ENCODE measurements around the gene PSMD5. TPM values are rescaled to one million over a fixed set of nuclear protein-coding genes. Genes with fewer than 3 reads are reported as not detected.
A peak's percentile ranks its signal among the peaks of the same experiment; 100 is the strongest.

PSMD5 gene
- total RNA-seq, 1 donor: 10.2 TPM

DNA sequence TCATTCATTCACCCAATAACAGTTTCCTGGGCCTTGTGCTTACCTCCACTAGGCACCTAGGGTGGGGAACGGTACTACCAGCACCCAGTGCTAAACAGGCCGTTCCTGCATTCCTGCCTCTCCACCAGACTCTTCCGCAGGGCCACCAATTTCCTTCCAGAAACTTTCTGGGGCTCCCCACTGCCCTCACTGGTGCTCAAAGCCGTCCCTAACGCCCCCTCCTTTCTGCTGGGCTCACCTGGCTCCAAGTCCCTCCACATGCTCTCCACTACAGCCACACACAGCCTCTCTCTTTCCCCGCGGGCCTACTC is 32.9 kb upstream of the PSMD5 start:
- DNase-seq (ENCODE audit: low read depth in 2 of 3, low spot score in 2 of 3): no peak

DNA sequence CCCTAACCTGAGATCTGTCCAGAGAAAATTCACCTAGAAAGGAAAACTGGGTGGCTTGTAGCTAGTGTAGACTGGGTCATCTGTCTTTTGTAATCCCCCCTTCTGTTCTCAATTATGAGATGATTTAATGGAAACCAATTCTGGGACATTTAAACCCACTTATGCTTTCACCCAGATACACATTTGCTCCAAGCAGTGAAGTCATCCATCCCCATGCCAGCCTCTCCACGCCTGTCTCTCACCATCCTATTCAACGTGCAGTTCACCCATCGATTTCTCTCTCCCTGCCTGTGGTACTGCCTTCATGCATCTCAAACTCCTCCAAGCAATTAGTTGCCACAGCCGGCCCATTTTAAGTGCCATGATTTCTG is 32.5 kb upstream of the PSMD5 start:
- no peak for DNase-seq (ENCODE audit: low read depth in 2 of 3, low spot score in 2 of 3)

DNA sequence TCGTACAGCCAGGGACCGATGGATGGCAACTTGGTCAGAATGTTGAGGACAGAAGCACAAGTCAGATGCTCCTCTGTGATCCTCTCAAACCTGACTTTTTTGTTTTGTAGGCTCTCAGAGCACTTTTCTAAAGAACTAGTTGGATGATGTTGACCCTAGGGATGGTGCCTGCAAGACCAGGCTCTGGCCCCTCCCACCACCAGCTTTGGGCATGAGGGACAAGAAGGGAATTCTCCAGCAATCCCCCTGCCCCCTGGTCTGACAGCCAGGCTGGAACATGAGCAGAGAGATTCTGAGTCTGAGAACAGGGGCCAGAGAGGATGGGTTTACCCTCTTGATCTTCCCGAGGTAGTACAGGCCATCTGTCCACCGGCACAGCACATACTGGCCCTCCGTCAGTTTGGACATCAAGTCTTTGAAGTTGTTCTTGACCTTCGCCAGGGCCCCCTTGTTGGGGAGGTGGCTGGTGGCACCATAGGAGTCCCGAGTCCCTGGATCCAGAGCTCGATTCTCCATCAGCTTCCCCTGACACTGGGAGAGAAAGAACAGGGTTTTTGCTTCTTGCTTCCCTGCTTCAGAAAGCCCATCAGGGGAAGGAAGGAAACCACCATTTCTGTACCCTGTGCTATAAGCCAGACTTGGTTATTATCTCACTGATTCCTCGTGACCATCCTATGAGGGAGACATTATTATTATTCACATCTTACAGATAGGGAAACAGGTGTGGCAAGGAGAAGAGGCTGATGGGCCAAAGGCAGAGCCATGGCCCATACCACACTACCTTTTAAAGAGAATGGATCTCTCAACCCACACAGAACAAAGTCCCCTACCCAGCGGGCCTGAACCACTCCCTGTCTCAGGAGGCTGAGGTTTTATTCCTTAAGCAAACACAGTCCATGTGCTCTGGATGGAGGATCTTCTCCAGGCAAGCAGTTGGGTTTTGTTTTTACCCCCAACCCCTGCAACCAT is 31.8 kb upstream of the PSMD5 start:
- no peak for DNase-seq (ENCODE audit: low read depth in 2 of 3, low spot score in 2 of 3)

DNA sequence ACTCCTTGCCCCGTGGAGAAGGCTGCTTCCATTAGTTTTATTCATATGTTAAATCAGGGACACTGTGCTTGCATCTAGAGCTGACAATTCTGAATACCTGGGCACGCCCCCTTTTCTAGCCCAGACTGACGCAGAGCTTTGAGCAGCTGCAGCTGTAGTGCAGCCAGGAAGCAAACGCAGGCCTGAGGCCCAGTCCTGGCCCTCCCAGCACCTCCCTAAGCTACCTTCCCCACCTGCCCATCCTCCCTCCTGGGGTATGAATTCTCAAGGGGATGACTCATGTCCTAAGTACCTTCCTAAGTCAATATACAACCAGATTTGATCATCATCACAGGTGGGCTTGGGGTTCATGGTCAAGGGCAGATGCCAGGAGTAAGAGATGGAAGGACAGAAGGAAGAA is 30.8 kb upstream of the PSMD5 start:
- DNase-seq (ENCODE audit: low read depth in 2 of 3, low spot score in 2 of 3): no peak

DNA sequence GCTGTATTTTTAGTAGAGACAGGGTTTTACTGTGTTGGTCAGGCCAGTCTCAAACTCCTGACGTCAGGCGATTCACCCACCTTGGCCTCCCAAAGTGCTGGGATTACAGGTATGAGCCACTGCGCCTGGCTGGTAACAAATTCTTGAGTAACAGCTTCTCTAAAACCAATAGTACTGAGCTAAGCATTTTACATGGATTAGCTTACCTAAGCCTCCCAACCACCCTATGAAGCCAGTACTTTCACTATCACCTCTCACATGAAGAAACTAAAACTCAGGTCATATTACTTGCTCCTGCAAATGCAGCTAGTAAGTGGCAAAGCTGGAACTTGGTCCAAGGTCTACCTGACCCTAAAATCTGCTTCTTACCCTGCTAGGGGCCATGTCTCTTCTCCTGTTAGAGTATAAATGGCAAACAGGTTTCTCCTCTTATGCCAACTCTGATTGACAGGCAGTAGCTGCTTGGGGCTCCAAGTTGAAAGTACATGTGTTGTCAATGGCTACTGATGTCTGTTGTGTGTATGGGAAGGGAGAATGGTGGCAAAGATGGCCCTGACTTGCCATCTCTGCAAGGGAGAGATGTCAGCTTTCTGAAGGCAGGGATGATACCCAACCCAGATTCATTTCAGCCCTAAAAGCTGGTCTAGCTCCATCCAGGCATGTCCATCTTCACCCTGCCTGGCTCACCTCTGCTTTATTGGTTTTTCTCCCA is 30.2 kb upstream of the PSMD5 start:
- no peak for DNase-seq (ENCODE audit: low read depth in 2 of 3, low spot score in 2 of 3)

DNA sequence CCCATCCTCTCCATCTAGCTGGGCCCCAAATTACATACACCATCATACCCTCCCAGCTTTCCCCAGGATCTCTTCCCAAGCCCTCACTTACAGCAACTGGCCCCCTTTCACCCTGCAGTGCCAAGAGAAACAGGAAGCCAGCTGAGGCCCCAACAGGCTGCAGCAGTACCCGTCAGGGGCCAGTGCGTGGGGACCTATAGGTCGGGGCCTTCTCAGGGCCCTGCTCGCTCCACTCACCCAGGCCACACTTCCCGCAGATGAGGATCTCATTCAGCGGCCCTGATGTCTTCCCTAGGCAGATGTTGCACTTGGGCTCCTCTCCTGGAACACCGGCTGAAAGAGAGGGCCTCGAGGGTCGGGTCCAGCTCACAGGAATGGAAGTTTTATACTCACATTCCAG is 27.5 kb upstream of the PSMD5 start:
- DNase-seq (ENCODE audit: low read depth in 2 of 3, low spot score in 2 of 3): peak in 1 of 3 donors; percentile 28

DNA sequence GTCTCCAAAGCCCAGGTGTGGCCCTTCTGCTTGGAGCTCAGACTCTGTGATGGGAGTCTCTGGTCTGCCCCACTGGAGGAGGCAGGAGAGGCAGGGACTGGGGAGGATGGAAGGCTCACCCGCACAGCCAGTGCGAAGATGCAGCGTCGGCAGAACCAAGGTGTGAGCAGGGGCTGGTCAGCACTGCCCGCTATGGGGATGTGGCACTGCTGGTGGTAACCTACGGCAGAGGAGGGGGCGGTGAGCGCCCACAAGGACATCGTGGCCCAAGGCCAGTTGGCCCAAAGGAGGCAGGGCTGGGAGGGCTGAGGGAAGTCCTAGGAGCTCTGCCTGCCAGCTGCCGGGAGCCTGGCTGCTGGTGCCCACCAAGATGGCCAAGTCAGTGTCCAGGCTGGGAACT is 27.0 kb upstream of the PSMD5 start:
- DNase-seq (ENCODE audit: low read depth in 2 of 3, low spot score in 2 of 3): no peak

DNA sequence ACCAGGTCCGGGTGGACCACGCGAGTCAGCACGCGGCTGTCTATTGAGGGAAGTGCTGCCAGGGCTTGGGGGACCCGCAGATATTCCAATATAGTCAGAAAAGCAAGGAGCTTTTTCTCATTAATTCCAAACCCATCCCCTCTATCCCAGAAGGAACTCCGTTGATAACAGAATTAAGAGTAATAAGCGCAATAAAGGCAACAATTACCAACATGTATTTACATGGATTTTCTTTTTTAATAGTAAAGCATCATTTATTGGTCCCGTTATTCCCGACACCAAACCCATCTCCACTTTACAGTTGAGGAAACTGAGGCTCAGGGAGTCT is 26.6 kb upstream of the PSMD5 start:
- DNase-seq (ENCODE audit: low read depth in 2 of 3, low spot score in 2 of 3): no peak

DNA sequence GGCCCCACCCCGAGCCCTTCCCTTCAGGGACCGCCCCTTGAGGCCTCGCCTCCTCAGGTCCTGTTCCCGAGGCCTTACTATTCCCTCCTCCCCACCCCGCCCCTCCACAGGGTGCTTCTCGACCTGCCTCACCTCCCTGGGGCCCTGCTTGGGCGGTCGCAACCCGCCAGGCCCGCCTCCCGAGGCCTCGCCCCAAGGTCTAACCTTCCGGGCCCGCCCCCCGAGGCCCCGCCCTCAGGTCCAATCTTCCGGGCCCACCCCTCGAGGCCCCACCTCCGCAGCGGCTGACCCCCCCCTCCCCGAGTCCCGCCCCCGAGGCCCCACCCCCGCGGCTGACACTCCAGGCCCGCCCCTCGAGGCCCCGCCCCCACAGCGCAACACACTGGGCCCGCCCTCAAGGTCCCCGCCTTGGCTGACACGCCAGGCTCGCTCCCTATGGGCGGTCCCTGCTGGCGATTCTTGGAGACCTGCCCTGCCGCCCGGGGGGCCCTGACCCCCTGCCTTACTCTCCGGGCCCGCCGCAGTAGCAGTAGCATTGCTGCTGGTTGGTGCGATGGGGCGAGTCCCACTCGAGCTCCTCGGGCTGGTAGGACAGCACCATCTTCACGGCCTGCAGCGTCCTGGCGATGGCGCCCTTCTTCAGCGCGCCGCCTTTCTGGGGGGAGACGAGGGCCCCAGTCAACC is 26.1 kb upstream of the PSMD5 start:
- peak; percentile 89 to 99 (median 98) for DNase-seq (ENCODE audit: low read depth in 2 of 3, low spot score in 2 of 3)

DNA sequence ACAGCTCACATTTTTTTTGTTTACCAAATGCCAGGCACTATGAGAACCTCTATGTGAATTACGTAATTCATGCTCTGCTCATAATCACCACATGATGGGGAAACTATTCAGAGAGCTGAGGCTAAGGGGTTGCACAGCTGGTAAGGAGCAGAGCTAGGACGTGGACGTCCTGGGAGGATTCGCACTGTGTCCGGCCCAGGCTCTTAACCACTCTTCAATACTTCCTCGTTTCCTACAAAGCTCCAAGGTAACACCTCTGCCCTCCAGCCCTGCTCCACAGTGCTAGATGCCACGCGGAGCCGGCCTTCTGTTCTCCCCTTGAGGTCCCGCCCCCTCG is 25.6 kb upstream of the PSMD5 start:
- DNase-seq (ENCODE audit: low read depth in 2 of 3, low spot score in 2 of 3): no peak

DNA sequence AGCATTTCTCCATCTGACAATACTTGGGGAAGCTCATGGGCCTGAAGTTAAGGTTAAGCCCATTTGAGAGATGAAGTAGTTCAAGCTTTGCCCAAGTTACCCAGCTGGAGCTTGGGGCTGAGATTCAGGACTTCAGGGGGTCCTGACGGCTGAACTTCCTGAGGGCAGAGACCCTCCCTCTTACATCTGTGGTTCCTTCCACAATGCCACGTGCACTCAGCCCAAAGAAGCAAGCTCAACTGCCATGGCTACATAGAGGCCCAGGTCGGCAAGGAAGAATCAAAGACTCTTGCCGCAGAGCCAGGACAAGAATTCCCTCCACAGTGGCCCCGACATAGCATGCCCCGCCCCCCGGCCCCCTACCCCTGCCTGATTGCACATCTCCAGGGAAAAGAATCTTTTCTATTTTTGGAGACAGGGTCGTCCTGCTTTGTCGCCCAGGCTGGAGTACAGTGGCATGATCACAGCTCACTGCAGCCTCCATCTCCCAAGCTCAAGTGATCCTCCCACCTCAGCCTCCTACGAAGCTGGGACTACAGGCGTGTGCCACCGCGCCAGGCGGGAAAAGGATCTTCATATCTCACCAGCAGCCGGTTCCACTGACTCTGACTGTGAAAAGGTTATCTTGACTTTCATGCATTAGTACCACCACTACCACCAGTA is 25.1 kb upstream of the PSMD5 start:
- no peak for DNase-seq (ENCODE audit: low read depth in 2 of 3, low spot score in 2 of 3)

DNA sequence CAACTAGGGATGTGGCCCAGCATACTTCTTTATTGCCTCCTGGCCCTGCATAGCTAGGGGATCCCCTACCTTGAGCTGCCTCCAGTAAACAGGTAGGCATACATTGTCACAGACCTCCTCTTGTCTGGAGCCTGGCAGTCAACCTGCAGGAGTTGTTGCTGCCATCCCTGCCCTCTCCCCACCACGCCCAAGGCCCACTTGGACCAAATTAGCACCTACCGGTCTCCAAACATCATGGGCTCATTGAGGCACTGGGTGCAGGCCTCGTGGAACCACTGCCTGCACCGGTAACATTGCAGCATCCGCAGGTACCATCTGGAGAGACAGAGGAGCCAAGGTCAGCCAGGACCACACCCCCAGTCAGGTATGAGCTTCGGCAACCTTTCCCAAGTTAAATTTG is 23.9 kb upstream of the PSMD5 start:
- no peak for DNase-seq (ENCODE audit: low read depth in 2 of 3, low spot score in 2 of 3)

DNA sequence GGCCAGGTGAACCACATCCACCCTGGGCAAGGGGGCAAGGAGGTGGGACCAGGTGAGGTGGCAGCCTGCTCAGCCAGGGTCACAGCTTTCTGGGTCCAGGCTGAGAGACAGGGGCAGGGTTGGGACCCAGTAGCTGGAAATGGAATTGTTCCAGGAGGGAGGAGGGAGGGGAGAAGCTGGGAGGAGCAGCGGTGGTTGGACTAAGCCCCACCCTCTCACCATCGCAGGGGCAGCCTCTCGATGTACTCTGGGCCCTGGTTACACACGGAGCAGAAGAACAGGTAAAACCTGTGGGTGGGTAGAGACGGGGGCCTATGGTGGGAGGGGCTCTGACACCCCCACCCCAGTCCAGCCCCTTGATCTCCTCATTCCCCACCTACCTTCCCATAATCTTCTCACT is 23.1 kb upstream of the PSMD5 start:
- no peak for DNase-seq (ENCODE audit: low read depth in 2 of 3, low spot score in 2 of 3)

DNA sequence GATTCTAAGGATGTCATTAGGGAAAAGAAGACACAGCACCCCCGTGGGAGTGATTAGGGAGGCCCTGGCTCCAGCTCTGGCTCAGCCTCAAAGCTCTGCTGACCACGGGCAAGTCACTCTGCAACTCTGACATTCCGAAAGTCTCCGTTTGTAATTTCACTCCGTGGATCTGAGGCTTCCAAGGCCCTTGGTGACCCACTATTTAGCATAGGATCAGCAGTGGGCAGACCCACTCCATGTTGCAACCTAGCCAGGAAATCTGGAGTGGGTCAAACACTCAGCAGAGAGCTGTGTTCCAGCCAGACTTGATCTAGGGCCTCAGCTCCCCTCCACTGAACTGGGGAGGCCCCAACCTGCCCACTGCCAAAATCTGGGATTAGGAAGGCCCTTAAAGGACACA is 22.5 kb upstream of the PSMD5 start:
- DNase-seq (ENCODE audit: low read depth in 2 of 3, low spot score in 2 of 3): no peak

DNA sequence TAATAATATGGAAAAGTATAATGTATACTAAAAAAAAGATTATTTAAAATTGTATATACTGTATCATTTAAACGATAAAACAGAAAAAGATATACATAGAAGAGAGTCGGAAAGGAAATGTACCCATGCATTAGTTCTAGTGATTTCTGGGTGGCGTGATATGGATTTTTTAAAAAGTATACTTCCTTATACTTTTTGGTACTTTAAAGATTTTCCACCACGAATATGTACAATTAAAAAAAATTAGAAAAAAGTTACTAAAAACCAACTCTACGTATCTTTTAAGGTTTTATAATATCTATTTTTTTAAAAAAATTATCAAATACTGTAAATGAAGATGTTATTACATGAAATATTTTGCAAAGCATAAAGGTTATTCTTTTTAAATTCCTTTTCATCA is 22.0 kb upstream of the PSMD5 start:
- DNase-seq (ENCODE audit: low read depth in 2 of 3, low spot score in 2 of 3): no peak

DNA sequence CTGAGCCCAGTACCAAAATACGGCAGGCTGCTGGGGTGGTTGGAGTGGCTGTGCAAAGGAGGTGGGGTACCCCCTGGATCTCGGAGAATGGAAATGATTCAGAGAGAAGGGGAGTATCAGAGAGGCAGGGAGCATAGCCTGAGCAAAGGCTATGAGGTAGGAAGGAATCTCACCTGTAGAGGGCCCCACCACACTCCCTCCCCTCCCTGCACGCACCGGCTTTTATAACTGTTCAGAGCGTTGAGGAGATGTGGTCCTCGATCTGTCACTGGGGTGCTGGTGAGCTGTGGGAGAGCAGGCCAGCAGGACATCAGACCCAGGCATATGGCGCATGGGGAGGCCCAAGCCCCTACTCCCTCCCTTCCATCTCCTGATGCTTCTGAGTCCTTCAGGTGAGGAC is 21.1 kb upstream of the PSMD5 start:
- DNase-seq (ENCODE audit: low read depth in 2 of 3, low spot score in 2 of 3): no peak

DNA sequence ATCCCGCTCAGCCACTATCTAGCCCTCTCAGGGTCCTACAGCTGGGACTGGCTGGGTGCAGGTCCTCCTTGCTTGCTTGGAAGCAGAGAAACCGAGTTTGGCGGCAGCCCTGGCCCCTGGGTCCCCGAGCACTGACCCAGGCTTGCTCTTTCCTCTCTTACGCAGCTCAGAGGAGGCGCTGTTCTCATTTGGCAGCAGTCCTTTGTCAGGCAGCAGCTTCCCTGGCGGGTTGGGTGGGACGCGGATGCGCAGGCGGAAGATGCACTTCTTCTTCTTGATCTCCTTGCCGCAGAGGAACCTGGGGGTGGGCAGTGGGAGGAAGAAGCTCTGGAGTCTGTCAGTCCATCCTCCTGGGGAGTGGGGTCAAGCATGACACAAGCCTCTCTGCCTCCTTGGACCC is 19.7 kb upstream of the PSMD5 start:
- no peak for DNase-seq (ENCODE audit: low read depth in 2 of 3, low spot score in 2 of 3)

DNA sequence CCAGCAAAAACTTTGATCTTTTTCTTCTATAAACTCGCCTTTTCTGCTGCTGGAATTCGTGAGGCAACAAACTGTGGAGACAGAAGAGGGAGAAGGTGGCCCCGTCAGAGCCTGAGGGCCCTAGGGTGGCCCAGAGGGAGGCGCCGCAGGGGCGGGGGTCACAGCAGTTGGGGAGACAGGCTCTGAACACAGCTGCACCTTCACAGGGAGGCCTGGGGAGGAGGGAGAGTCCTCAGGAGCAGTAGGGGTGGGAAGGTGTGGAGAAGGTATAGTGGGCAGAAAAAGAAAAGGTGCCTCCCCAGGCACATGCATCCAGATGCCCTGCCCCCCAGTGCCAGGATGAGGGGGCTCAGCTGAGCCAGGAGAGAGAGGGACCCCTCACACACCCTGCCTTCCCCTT is 19.2 kb upstream of the PSMD5 start:
- no peak for DNase-seq (ENCODE audit: low read depth in 2 of 3, low spot score in 2 of 3)

DNA sequence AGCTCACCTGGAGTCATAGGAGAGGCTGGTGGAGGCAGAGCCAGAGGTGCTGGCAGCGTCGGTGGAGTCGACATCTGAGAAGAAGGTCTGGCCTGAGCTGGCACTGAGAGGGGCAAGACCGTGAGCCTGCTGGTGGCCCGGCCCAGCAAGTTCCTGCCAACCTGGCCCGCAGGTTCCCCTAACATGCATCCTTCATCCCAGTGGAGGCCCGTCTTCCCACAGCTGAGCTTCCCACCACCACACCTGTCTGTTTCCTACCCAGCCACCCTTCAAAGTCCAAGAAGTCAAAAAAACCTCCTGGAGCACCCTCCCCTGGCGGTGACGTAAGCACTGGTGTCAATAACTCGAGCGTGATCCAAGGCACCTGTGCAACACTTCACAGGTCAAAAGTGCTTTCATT is 17.4 kb upstream of the PSMD5 start:
- no peak for DNase-seq (ENCODE audit: low read depth in 2 of 3, low spot score in 2 of 3)

DNA sequence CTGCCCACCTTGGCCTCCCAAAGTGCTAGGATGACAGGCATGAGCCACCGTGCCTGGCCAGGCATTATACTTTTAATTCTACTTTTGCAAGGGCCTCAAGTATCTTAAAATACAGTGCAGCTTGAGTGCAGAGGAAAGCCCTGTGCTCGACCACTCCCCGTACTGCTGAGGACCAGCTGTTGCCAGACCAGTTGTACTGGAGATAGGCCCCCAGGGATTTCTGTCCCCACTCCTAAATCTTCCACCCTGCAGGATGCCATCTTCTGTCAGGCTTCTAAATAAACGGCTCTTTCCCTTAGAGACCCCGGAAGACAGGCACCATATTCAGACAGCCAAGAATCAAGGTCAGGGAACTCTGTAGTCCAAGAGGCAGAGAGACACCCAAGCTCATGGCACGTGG is 16.6 kb upstream of the PSMD5 start:
- no peak for DNase-seq (ENCODE audit: low read depth in 2 of 3, low spot score in 2 of 3)

DNA sequence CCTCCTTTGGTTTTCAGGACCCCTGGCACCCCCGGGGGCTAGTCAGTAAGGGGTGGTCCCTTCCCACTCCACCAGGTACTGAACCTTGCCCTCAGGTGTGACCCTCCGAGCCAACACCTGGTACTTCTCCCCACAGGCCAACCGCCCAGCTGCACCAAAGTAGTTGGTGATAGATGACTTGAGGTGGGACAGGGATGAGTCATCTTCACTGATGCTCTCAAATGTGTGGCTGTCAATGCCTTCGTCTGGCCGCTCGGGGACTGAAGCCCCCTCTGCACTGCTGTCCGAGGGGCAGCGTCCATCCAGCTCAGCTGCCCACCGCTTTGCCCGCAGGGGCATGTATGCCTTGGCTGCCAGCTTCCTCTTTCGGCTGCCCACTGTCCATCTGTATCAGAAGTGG is 15.2 kb upstream of the PSMD5 start:
- no peak for DNase-seq (ENCODE audit: low read depth in 2 of 3, low spot score in 2 of 3)

DNA sequence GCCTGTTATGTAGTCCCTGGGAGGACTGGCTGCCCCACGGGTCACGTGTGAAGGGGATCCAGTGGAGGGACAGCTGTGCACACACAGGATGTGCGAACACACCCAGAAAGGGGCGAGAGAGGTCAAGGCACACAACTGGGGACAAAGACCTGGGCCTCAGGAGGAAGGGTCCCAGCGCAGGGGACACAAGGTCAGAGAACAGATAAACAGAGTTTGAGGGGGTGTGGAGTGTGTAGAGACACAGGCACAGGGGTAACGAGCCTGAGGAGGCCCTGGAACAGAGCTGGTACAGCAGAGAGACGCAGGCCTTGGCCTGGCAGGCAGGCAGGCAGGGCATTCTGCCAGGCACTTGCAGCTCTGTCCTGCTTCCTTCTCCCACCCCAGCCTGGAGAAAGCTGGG is 14.8 kb upstream of the PSMD5 start:
- DNase-seq (ENCODE audit: low read depth in 2 of 3, low spot score in 2 of 3): no peak

Data from hematopoietic multipotent progenitor cell (in vitro differentiated cells).